ENCODE data around the gene LARGE1.

DNA sequence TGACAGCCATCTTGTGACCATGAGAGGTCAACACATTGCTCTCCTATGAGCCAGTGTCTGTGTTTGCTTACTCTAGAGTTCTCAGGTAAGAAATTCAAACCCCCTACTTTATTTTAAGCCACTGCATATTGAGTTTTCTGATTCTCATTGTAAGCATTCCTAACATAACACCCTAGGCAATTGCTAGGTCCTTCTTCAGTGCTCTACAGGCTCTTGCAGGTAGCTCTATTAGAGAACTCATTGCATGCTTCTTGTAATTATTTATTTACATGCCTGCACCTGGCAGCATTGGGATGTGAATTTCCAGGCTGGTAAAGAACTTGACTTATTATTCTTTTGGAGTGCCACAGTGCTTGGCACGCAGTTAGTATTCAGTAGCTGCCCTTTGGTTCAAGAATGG is 573.3 kb downstream of the LARGE1 start:
- no peak for TF ChIP-seq CTCF (IDR thresholded peaks at IDR 0.05; ENCODE audit: insufficient read depth, low read length)
- TF ChIP-seq, protein P1, sequence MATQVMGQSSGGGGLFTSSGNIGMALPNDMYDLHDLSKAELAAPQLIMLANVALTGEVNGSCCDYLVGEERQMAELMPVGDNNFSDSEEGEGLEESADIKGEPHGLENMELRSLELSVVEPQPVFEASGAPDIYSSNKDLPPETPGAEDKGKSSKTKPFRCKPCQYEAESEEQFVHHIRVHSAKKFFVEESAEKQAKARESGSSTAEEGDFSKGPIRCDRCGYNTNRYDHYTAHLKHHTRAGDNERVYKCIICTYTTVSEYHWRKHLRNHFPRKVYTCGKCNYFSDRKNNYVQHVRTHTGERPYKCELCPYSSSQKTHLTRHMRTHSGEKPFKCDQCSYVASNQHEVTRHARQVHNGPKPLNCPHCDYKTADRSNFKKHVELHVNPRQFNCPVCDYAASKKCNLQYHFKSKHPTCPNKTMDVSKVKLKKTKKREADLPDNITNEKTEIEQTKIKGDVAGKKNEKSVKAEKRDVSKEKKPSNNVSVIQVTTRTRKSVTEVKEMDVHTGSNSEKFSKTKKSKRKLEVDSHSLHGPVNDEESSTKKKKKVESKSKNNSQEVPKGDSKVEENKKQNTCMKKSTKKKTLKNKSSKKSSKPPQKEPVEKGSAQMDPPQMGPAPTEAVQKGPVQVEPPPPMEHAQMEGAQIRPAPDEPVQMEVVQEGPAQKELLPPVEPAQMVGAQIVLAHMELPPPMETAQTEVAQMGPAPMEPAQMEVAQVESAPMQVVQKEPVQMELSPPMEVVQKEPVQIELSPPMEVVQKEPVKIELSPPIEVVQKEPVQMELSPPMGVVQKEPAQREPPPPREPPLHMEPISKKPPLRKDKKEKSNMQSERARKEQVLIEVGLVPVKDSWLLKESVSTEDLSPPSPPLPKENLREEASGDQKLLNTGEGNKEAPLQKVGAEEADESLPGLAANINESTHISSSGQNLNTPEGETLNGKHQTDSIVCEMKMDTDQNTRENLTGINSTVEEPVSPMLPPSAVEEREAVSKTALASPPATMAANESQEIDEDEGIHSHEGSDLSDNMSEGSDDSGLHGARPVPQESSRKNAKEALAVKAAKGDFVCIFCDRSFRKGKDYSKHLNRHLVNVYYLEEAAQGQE (IDR thresholded peaks at IDR 0.05; ENCODE audit: insufficient replicate concordance, low read depth): no peak
- TF ChIP-seq POLR2AphosphoS5 (IDR thresholded peaks at IDR 0.05; ENCODE audit: low read depth): no peak
- no peak for TF ChIP-seq GABPA (IDR thresholded peaks at IDR 0.05; ENCODE audit: low read depth)
- TF ChIP-seq SPI1 (IDR thresholded peaks at IDR 0.05; ENCODE audit: borderline replicate concordance, low read depth): no peak
